Left hindlimb (tissue), 1 donor: ENCODE data around the gene C16orf74.

ENCODE experiments used
- DNase-seq: peaks from one replicate; pipeline ENCODE4 v3.0.0-alpha.2; 2018

C16orf74 gene

GRCh38 chr16:85746460-85747215 is 4.3 kb downstream of the C16orf74 start:
- no peak for DNase-seq

- DNase-seq, result no peak
Observed at GRCh38 chr16:85738923-85739715, 11.8 kb downstream of the C16orf74 start.

DNA sequence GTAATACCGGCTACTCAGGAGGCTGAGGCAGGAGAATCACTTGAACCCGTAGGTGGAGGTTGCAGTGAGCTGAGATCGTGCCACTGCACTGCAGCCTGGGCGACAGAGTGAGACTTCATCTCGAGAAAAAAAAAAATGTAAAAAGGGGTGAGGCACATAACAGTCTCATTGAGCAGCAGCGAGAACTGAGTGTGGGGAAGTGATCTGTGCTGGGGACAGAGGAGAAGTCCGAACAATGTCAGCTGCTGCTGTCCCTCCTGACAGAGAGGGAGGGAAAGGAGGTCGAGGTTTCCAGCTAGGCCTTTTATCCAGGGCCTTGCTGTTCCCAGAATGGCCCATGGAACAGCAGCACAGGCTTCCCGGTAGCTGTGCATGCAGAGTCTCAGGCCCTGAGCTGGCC is 14.0 kb downstream of the C16orf74 start:
- no peak for DNase-seq

GRCh38 chr16:85735946-85736345 is 14.9 kb downstream of the C16orf74 start:
- DNase-seq, result no peak

DNA sequence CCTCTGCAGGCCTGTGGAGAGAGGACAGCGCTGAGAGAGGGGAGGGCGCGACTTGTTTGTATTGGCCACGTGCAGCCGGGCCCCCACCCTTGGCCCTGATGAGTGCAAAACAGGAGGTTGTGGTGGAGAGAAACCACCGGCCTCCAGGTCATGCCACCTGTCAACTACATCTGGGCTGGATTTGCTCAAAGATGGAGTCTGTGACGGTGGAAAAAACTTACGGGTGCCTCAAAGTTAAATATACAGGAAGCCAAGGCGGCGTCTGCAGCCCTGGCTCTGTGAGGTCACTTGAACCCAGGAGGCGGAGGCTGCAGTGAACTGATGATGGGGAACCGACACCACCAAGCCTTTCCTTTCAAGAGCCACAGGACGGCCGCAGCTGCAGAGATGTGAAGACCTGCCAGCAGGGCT is 15.7 kb downstream of the C16orf74 start:
- no peak for DNase-seq

DNA sequence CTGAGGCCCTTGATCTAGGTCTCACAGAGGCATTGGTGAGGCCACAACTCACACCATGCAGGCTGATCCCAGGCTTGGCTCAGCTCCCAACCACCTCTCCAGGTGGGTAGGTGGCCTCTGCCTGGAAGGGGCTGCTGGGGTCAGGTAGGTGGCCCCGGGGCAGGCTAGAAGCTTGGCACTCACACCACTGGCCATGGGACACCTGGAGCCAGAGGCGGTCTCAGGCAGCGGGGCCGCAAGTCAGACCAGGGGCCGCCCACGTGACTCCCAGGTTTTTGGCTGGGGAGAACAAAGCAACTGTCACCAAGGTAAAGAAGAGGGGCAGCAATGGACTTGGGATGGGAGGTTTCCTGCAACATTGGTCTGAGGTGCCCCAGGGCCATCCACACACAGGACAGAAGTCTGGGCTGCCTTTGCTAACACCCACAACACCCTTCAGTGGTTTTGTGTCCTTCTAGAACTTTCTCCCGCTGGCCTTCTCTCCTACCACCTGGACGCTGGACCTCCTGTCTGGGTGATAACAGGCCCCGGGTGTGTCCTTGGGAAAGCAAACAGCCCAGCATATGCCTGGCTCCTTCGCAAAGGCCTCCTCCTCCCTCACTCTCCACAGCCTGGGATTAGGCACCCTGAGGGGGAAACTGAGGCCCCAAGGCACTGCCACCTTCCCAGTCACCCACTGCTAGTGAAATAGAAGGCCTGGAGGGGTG is 16.4 kb downstream of the C16orf74 start:
- DNase-seq, result no peak

GRCh38 chr16:85733839-85734170 is 17.1 kb downstream of the C16orf74 start:
- DNase-seq, result no peak

DNA sequence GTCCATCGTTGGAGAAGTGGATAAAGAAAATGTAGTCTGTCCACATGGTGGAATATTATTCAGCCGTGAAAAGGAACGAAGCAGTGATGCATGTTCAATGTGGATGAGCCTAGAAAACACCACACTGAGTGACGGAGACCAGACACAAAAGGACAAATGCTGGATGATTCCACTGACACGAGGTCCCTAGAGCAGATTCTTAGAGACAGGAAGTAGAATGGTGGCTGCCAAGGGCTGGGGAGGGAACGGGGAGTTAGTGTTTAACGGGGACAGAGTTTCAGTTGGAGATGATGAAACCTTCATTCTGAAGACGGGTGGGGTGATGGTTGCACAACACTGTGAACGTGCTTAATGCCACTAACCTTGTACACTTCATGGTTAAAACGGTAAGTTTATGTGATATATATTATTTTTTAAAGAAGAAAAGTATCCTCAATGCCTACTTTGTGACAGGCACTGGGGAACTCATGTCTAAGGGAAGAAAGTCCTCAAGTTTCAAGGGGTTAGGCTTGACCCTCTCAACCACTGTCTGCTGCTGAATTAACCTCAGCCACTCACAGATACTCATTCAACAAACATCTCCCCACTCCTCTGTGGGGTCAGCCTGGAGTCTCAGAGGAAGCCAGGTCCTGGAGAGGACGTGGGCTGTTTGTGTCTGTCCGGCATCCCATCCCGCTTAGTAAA is 17.6 kb downstream of the C16orf74 start:
- no peak for DNase-seq

- DNase-seq, result no peak
Observed at GRCh38 chr16:85731179-85731578, 19.7 kb downstream of the C16orf74 start.

- no peak for DNase-seq
Observed at GRCh38 chr16:85730186-85730465, 20.8 kb downstream of the C16orf74 start.

DNA sequence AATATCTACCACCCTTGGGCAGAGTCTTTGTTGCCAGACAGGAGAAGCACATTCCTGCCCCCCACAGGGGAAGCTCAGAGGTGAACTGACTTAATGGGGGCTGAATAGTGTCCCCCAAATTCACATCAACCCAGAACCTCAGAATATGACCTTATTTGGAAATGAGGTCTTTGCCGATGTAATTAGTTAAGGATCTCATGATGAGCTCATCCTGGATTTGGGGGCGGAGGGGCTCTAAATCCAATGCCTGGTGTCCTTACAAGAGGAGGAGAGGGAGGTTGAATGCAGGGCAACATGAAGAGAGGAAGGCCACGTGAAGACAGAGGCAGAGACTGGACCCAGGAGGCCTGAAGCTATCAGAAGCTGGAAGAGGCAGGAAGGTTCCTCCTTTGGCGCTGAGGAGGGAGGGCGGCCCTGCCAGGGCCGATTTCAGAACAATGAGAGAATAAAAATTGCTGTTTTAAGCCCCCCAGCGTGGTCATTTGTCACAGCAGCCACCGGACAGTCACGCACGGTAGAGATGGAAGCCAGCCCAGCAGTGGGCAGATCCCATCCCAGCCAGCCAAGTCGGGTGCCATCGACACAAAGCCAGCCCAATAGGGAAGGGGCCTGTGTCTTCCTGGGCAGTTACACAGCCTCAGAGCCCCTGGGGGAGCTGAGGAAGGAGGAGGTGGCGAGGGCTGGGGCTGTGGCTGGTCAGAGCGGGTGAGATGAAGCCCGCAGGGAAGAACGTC is 21.3 kb downstream of the C16orf74 start:
- no peak for DNase-seq

- no peak for DNase-seq
Observed at GRCh38 chr16:85728879-85729278, 22.0 kb downstream of the C16orf74 start.

- DNase-seq, result no peak
Observed at GRCh38 chr16:85724936-85725335, 26.0 kb downstream of the C16orf74 start.

GRCh38 chr16:85724126-85724879 is 26.6 kb downstream of the C16orf74 start:
- DNase-seq, result no peak

- no peak for DNase-seq
Observed at GRCh38 chr16:85722128-85722893, 28.6 kb downstream of the C16orf74 start.

- DNase-seq, result no peak
Observed at GRCh38 chr16:85720302-85720637, 30.6 kb downstream of the C16orf74 start.

- DNase-seq, result no peak
Observed at GRCh38 chr16:85719605-85720301, 31.1 kb downstream of the C16orf74 start.

DNA sequence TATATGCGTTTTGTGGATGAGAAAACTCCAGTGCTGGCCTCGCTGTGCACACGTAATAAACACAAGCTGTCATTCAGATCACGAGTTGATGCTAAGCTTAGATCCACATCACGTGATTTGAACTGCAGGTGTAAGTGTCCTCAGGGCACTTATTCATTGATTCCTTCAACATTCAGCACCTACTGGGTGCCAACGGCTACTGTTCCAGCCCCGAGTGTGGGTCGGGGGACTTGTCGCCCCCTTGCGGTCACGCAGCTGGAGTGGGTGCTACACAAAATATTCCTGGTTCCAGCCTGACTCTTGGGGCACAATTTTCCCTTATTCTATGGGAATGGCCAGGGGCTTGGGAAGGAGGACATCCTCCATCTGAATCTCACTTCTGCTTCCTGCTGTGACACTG is 32.2 kb downstream of the C16orf74 start:
- no peak for DNase-seq

DNA sequence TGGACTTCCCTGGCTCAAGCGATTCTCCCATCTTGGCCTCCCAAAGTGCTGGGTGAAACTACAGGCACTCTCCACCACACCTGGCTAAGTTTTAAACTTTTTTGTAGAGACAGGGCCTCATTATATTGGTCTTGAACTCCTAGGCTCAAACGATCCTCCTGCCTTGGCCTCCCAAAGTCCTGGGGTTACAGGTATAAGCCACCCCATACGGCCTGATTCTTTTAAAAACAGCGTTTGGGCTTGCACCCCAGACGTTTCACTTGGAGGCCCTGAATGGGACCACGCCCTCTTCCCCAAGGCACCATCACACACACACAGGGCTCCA is 32.8 kb downstream of the C16orf74 start:
- DNase-seq, result no peak

GRCh38 chr16:85717393-85718152 is 33.3 kb downstream of the C16orf74 start:
- DNase-seq, result peak; percentile 57
